Lower lobe of right lung (tissue), 2 donors: ENCODE measurements around the gene SRD5A3. TPM values are rescaled to one million over a fixed set of nuclear protein-coding genes. Genes with fewer than 3 reads are reported as not detected.

ENCODE experiments used
- ATAC-seq, 2 donors: fragments of 200-7000 bp; cut with Tn5 transposase; one replicate each; pipeline ENCODE4 v1.9.1; 2020 to 2022; ENCODE audit warnings: mild to moderate bottlenecking in 2 of 2, moderate library complexity in 2 of 2
- DNase-seq: peaks from one replicate; pipeline ENCODE4 v3.0.0-alpha.2; 2020
- H3K27ac ChIP-seq: fragments of 200-600 bp; one replicate; pipeline ENCODE4 v1.8.0; 2022
- H3K27me3 ChIP-seq: fragments of 200-600 bp; one replicate; pipeline ENCODE4 v1.8.0; 2022; ENCODE audit warnings: low read depth
- H3K36me3 ChIP-seq: fragments of 200-600 bp; one replicate; pipeline ENCODE4 v1.8.0; 2022; ENCODE audit warnings: mild to moderate bottlenecking
- H3K4me1 ChIP-seq: fragments of 200-600 bp; one replicate; pipeline ENCODE4 v1.8.0; 2022
- H3K4me3 ChIP-seq: fragments of 200-600 bp; one replicate; pipeline ENCODE4 v1.8.0; 2022; ENCODE audit warnings: mild to moderate bottlenecking
- H3K9me3 ChIP-seq: fragments of 200-600 bp; one replicate; pipeline ENCODE4 v1.8.0; 2022
- CTCF ChIP-seq: fragments of 200-600 bp; IDR thresholded peaks from one replicate; pipeline ENCODE4 v1.8.0; 2022; ENCODE audit warnings: antibody characterized with exemption, mild to moderate bottlenecking
- intact Hi-C: fragments of 100-400 bp; cut with DNase I; formaldehyde crosslinking; loops from one replicate; pipeline ENCODE4 v1.11.0; 2022
- total RNA-seq: library from RNA; stranded (reverse); fragmentation: NEBNext Ultra II Directional; extraction: Animal tissue kit (Norgen Biotek cat#: 25700); gene quantifications from one replicate; pipeline ENCODE4 v1.2.1, GENCODE V29; 2021
- donor health status: DM: no; HTN: yes; CAD: no; lungs with severe emphysema.

SRD5A3 gene
- total RNA-seq, 1 donor from 2014 or later, result 21.1 TPM

GRCh38 chr4:55337944-55338343, 8.1 kb upstream of the SRD5A3 start:
- H3K4me1 ChIP-seq, result peaks cover 5% of the 10 kb centered on the region
- TF ChIP-seq CTCF, result no peak
- no peaks in the 10 kb centered on the region for H3K36me3 ChIP-seq
- H3K27ac ChIP-seq, result no peak overlapping the region
- ATAC-seq (no peak), DNase-seq (no peak)
- intact Hi-C loops, result no loop called here
- no peaks in the 10 kb centered on the region for H3K27me3 ChIP-seq
- no peaks in the 10 kb centered on the region for H3K9me3 ChIP-seq
- no peak overlapping the region for H3K4me3 ChIP-seq

GRCh38 chr4:55338486-55338885, 7.6 kb upstream of the SRD5A3 start:
- peaks cover 5% of the 10 kb centered on the region for H3K4me1 ChIP-seq
- no peak overlapping the region for H3K27ac ChIP-seq
- intact Hi-C loops, result no loop called here
- H3K9me3 ChIP-seq, result no peaks in the 10 kb centered on the region
- DNase-seq (no peak), ATAC-seq (no peak)
- H3K27me3 ChIP-seq, result no peaks in the 10 kb centered on the region
- H3K36me3 ChIP-seq, result no peaks in the 10 kb centered on the region
- TF ChIP-seq CTCF, result no peak
- H3K4me3 ChIP-seq, result no peak overlapping the region

GRCh38 chr4:55340266-55340665, 5.8 kb upstream of the SRD5A3 start:
- intact Hi-C loops, result no loop called here
- no peaks in the 10 kb centered on the region for H3K9me3 ChIP-seq
- no peak overlapping the region for H3K4me3 ChIP-seq
- no peak for DNase-seq
- no peaks in the 10 kb centered on the region for H3K36me3 ChIP-seq
- H3K27ac ChIP-seq, result no peak overlapping the region
- H3K27me3 ChIP-seq, result no peaks in the 10 kb centered on the region
- H3K4me1 ChIP-seq, result peaks cover 5% of the 10 kb centered on the region
- no peak for TF ChIP-seq CTCF
- no peak for ATAC-seq

- intact Hi-C loops, result no loop called here
- Histone ChIP-seq H3K4me3 (no peak overlapping the region), H3K9me3 (no peaks in the 10 kb centered on the region), H3K27ac (no peak overlapping the region), H3K27me3 (no peaks in the 10 kb centered on the region), H3K36me3 (no peaks in the 10 kb centered on the region), H3K4me1 (peaks cover 25% of the 10 kb centered on the region)
- no peak for DNase-seq
- no peak for TF ChIP-seq CTCF
- no peak for ATAC-seq
Measured at GRCh38 chr4:55343887-55344286, 2.2 kb upstream of the SRD5A3 start.

- no peaks in the 10 kb centered on the region for H3K27me3 ChIP-seq
- no peaks in the 10 kb centered on the region for H3K36me3 ChIP-seq
- intact Hi-C loops, result no loop called here
- H3K4me3 ChIP-seq, result no peak overlapping the region
- H3K4me1 ChIP-seq, result peaks cover 25% of the 10 kb centered on the region
- ATAC-seq (no peak), DNase-seq (no peak)
- TF ChIP-seq CTCF, result no peak
- H3K9me3 ChIP-seq, result no peaks in the 10 kb centered on the region
- no peak overlapping the region for H3K27ac ChIP-seq
Measured at GRCh38 chr4:55345054-55345453, 988 bp upstream of the SRD5A3 start.

- intact Hi-C loops, result no loop called here
- TF ChIP-seq CTCF, result no peak
- H3K36me3 ChIP-seq, result no peaks in the 10 kb centered on the region
- DNase-seq (no peak), ATAC-seq (peak; percentile 8 to 22)
- H3K4me1 ChIP-seq, result peaks cover 20% of the 10 kb centered on the region
- H3K9me3 ChIP-seq, result no peaks in the 10 kb centered on the region
- H3K4me3 ChIP-seq, result peak overlapping the region; percentile 82
- H3K27me3 ChIP-seq, result no peaks in the 10 kb centered on the region
- H3K27ac ChIP-seq, result peak overlapping the region; percentile 95
Measured at GRCh38 chr4:55346851-55347255, 811 bp downstream of the SRD5A3 start.
